Dermis blood vessel endothelial cell (primary cell): ENCODE results near the gene TMEM47. TPM values are rescaled to one million over a fixed set of nuclear protein-coding genes. Genes with fewer than 3 reads are reported as not detected.

Experiments
- DNase-seq: peaks from one replicate; pipeline ENCODE4 v3.0.0; 2010
- total RNA-seq: library from RNA; depleted of rRNA; stranded (reverse); fragments of >200 nt; gene quantifications from 2 replicates; pipeline ENCODE4 v1.2.3, GENCODE V29; 2014

Gene TMEM47
- total RNA-seq, 1 donor from 2014 or later, result 12.4 TPM

DNA sequence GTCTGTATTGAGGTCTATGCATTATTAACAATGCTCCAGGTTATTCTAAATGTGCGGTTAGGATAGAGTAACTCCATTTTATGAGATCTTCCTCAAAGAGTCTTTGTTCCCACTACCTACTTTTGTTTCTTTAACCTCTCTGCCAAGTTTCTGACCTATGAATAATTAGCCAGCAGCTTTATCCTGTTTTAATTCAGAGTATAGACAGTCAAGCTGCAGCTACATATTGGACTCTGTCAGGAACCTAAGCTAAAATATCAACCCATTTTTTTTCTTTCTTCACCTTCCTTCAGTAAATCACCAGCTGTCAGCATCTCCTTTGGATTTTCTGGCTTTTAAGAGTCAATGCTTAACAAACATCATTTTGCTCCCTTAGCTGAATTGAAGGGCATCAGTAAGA is 72.3 kb downstream of the TMEM47 start:
- peak; percentile 62 for DNase-seq

DNA sequence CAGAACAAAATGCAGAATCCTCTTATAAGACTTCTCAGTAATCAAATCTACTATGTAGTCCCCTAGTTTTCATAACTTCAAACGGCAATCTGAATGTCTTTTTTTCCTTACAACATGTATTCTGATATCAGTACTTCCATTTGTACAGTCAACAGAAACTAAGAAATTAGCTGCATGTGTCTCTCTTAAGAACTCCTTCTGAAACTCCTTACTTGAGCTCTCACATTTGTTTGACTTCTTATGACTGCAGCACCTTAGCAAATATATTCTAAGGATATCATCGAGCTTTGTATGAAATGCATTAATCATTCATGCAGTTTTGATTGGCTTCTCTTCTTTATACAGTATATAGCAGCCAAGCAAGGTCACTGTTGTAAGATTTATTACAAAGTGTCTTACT is 77.0 kb downstream of the TMEM47 start:
- no peak for DNase-seq

DNA sequence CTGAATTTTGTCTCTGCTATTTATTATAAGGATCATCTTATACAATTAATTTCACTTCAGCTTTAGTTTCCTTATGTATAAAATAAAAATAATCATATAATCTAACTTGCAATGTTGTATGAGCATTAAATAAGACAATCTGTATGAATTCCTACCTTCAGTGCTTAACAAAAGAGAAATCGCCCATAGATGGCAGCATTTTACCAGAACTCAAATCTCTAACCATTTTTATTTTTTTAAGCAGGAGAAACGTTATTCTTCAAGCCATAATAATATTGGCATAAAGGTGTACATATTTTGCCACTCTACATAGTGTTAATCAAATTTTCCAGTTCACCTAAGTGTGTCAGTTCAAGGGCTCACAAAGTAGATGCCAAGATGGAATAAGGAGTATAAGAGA is 78.8 kb downstream of the TMEM47 start:
- peak; percentile 72 for DNase-seq
